ENCODE data around the gene PALM. TPM values are rescaled to one million over a fixed set of nuclear protein-coding genes. Genes with fewer than 3 reads are reported as not detected.

Gene PALM
- total RNA-seq, 1 experiment from 2014 or later = 1.4 TPM

DNA sequence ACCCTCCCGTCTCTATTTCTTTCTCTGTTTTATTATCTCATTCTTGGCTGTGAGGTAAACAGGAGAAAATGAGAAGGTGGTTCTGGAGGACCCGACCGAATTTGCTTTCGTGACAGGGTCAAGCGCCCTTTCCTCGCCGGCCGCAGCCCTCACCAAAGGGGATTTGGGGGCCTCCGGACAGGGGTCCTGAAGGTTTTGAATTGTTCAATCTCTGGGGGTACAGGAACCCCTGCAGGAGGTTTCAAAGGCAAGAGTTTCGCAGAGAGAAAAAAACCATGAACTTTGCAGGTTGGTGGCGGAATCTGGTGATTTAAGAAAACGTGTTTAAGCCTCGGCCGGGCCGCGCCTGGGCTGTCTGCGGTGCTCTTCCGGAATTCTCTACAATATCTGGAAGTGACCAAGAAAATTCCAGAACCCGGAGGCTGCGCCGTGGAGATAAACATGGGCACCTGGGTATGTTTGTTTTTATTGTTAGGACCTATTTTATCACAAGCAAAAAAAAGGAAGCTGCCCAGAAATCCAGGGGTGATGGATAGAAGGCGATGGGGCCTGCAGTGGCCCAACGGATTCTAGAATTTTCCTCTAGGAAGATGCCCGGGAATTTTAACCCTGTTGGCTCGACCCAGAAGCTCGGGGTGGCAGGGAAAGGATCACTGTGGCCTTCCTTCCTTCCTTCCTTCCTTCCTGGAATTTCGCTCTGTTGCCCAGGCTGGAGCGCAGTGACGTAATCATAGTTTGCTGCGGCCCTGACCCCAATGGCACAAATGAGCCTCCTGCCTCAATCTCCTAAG lies 74.3 kb downstream of the PALM start:
- no peak for DNase-seq (ENCODE audit: low read depth)

DNA sequence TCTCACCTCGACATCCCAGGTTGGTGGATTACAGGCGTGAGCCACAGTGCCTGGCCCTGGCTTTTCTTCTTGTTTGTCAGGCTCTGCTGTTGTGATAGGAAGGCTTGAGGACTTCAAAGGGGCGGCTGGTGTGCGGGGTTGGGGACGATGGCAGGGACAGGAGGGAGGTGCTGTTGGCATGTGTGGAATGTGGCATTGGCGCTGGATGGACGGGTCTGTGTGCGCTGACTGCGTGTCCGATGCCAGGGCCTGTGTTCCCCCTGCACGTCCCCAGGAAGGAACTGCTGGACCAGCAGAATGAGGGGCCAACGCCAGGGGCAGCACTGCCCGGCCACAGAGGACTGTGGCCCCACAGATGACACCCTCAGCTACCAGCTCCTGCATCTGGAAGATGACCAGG lies 75.8 kb downstream of the PALM start:
- no peak for DNase-seq (ENCODE audit: low read depth)

- DNase-seq (ENCODE audit: low read depth) = no peak
These were observed 78.8 kb downstream of the PALM start for GRCh38 chr19:787536-787935.

- no peak for DNase-seq (ENCODE audit: low read depth)
These were observed 79.9 kb downstream of the PALM start for GRCh38 chr19:788686-788982.

DNA sequence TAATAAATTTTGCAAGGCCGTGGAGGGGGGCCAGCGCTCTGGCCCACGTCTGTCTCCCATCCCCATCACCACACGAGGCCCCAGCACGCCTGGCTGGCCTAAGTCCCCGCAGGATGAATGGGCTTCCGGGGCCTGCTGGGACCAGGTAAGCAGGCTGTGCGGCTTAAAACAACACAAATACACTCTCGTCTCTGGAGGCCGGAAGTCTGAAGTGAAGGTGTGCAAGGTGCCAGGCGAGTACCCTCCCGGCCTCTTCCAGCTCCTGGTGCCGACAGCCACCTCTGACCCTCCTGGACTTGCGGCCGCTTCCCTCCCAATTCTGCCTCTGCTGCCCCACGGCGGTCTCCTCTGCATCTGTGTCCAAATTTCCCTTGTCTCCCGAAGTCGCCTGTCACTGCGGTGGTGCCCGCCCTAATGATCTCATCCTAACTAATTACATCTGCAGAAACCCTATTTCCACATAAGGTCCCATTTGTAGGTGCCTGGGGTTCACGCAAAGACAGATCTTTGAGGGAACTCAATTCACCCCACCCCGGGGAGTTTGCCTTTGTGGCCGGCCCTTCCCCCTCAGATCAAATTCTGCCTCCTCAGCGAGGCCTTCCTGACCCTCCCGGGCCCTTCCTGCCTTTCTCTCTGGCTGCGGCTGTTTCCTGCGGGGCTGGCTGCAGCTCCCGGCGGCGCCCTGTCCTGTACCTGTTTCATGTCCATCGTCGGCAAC lies 80.4 kb downstream of the PALM start:
- no peak for DNase-seq (ENCODE audit: low read depth)

GRCh38 chr19:789701-790060 lies 80.9 kb downstream of the PALM start:
- DNase-seq (ENCODE audit: low read depth) = no peak

DNA sequence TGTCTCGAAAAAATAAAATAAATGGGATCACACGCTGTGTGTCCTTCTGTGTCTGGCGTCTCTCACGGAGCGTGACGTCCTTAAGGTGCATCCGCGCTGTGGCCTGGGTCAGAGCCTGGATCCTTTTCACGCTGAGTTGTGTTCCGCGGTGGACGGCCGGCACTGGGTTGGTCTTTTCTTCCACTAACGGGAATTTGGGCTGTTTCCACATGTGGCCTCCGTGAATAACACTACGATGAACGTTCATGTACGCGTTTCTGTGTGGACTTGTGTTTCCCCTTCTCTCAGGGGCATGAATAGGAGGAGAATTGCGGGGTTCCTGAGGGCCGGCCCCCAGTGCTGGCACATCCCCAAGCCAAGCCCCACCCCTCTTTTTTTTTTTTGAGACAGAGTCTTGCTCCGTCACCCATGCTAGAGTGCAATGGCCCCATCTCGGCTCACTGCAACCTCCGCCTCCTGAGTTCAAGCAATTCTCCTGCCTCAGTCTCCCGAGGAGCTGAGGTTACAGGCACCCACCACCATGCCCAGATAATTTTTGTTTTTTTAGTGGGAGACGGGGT lies 82.4 kb downstream of the PALM start:
- no peak for DNase-seq (ENCODE audit: low read depth)

DNA sequence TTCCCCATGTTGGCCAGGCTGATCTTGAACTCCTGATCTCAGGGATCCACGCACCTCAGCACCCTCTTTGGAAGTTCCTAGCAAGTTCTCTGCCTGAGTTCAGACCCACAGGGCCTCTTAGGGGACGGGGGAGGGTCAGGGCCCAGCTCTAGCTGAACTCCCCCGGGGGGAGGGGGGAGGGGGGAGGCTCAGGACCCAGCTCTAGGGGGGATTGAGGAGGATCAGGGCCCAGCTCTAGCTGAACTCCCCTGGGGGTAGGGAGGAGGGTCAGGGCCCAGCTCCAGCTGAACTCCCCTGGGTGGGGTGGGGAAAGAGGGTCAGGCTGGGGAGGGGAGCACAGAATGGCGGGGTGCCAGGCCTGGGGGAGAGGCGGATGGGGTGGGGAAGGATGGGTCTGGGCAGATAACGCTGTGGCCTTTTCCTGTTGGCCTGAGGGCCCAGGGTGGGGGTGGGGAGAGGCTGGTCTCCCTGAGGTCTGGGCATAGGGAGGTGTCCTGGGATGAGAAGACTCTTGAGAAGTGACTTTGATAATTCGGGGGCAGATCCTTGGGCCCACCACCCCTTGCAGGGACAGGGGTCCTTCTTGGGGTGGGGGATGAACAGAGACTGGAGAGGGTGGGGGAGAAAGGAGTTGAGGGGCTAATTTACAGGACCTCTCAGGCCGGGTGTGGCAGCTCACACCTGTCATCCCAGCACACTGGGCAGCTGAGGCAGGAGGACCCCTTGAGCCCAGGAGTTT lies 83.0 kb downstream of the PALM start:
- no peak for DNase-seq (ENCODE audit: low read depth)

DNA sequence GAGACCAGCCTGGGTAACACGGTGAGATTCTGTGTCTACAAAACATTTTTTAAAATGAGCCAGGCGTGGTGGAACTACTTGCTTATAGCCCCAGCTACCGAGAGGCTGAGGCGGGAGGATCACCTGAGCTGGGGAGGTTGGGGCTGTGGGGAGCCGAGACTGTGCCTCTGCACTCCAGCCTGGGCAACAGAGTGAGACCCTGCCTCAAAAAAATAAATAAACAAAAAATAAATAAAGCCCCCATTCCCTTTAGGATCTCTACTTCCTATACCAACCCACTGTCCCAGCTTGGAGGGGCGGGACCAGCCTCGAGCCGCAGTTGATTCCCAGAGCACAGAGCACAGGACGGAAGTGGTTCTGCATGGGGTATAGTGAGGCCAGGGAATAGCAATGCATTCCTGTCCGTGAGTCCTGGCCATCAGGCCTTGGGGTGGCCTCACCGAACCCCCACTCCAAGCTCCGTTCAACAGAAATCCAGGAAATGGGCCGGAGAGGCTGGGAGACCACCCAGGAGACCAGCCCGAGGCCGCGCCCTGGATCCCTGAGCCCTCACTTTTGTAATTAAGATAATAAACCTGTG lies 83.7 kb downstream of the PALM start:
- no peak for DNase-seq (ENCODE audit: low read depth)

DNA sequence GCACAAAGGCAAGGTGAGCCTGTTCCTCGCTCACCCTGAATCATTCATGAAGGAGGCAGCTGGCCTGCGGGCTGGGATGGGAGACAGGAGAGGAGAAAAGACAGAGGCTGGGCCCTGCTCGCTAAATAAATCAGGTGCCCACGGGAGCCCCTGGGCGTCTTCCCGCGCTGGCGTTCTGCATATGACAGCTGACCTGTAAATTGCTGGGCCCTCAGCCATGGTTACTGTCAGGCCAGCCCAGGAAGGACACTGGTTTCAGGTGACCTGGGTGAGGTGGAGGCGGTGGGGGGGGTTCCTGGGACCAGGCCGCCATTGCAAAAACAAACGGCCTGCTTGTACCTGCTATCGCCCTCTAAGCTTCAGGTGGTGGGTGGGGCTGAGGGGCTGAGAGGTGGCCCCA lies 85.1 kb downstream of the PALM start:
- DNase-seq (ENCODE audit: low read depth) = no peak

DNA sequence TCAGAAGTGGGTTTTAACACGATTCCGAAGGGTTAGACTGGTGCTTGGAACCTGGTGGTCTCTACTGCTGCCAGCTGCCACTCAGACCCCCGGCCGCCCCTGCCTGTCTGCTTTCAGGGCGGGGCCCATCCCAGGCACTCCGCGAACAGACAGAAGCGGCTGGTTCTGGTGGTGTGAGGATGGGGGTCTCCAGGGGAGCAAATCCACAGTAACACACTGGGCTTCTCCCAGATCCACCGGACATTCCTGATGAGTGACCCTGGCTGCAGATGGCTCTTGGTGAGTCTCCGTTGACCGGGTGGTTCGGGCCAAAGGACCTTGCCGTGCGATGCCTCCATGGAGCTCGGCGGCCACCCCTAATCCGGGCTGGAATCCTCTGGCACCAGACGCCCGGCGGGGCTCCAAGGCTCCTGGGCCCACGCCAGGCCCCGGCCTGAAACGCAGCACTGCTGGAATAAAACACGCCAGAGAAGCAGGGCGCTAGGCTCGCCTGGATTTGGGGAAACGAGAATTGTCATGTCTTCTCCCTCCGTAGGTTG lies 86.4 kb downstream of the PALM start:
- no peak for DNase-seq (ENCODE audit: low read depth)

DNA sequence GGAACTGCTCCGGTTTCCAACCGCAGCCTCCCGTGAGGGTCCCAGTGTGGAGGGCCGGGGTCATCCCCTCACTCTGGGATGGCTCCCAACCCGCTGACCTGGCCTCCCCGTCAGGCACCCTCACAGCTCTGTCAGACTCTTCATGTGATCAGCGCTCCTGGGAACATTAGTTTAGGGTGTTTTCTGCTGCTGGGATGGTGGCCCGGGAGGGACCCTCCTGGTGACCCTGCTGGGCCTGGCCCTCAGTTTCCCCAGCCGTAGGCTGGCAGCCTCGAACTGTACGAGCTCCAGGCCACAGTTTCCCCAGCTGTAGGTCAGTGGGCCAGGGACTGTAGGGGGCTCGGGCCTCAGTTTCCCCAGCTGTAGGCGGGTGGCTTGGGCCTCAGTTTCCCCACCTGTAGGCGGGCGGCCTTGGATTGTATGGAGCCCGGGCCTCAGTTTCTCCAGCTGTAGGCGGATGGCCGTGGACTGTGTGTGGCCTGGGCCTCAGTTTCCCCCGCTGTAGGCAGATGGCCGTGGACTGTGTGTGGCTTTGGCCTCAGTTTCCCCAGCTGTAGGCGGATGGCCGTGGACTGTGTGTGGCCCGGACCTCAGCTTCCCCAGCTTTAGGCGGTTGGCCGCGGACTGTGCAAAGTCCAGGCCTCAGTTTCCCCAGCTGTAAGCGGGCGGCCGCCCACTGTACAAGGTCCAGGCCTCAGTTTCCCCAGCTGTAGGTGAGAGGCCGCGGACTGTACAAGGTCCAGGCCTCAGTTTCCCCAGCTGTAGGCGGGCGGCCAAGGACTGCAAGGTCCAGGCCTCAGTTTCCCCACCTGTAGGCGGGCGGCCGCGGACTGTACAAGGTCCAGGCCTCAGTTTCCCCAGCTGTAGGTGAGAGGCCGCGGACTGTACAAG lies 87.2 kb downstream of the PALM start:
- DNase-seq (ENCODE audit: low read depth) = no peak

DNA sequence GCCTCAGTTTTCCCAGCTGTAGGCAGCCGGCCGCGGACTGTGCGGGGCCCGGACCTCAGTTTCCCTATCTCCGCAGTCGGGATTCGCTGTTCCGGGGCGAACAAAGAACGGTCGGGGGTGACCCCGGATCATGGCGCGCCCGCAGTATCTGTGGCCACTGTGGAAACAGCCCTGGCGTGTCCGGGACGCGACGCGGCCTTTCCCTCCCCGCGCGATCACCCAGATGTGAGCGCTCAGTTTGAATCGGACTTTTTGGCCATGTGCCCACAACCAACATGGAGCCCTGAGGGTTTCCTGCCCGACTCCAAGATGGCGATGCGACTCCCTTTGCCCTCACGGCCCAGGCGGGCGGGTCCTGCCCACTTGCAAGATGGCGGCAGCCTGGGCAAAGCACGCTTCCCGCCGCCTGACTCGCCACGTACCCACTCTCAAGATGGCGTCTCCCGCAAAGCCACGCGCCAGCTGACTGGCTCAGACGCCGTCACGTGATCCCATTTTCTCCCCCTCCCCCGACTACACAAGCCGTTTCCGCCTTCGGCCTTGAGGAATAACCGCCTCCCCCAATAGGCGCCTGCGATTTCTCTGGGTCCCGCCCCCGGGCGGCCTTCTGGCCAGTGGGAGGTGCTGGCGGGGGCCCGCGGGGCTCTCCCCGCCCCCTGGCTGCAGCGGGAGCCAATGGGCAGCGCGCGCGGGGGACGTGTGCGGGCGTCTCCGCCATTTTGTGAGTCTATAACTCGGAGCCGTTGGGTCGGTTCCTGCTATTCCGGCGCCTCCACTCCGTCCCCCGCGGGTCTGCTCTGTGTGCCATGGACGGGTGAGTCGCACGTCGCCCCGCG lies 88.2 kb downstream of the PALM start, which contains the start of gene PTBP1:
PTBP1 (plus strand) TSS at position 761 of the 836 bp plus-strand sequence; CDS start at position 807, 46 bp downstream.
- DNase-seq (ENCODE audit: low read depth) = peak; percentile 100

Other genes with a start within 250 kb of the PALM start
- gene SHC2, start 247.9 kb upstream of the PALM start, total RNA-seq (2014; rRNA removed; shearing (Covaris generic)) = 0.05 TPM in 1 of 2 replicates, not detected in the other
- not detected in 2 replicates for gene MADCAM1, start 212.4 kb upstream of the PALM start, total RNA-seq (2014; rRNA removed; shearing (Covaris generic))
- 43.6 and 43.9 TPM in 2 replicates for gene TPGS1, start 201.4 kb upstream of the PALM start, total RNA-seq (2014; rRNA removed; shearing (Covaris generic))
- gene CDC34, start 177.2 kb upstream of the PALM start, total RNA-seq (2014; rRNA removed; shearing (Covaris generic)) = 50.6 and 57.4 TPM in 2 replicates
- gene GZMM, start 164.9 kb upstream of the PALM start, total RNA-seq (2014; rRNA removed; shearing (Covaris generic)) = 0.84 and 1.6 TPM in 2 replicates
- 961 and 1,106 TPM in 2 replicates for gene BSG, start 136.3 kb upstream of the PALM start, total RNA-seq (2014; rRNA removed; shearing (Covaris generic))
- 0.42 and 1.4 TPM in 2 replicates for gene HCN2, start 119.1 kb upstream of the PALM start, total RNA-seq (2014; rRNA removed; shearing (Covaris generic))
- 16.4 and 25.5 TPM in 2 replicates for gene POLRMT, start 75.4 kb upstream of the PALM start, total RNA-seq (2014; rRNA removed; shearing (Covaris generic))
- not detected in 2 replicates for gene FGF22, start 69.1 kb upstream of the PALM start, total RNA-seq (2014; rRNA removed; shearing (Covaris generic))
- gene RNF126, start 45.7 kb upstream of the PALM start, total RNA-seq (2014; rRNA removed; shearing (Covaris generic)) = 33.6 and 53.8 TPM in 2 replicates
- 29.7 and 59.0 TPM in 2 replicates for gene FSTL3, start 32.5 kb upstream of the PALM start, total RNA-seq (2014; rRNA removed; shearing (Covaris generic))
- gene PRSS57, start 13.5 kb upstream of the PALM start, total RNA-seq (2014; rRNA removed; shearing (Covaris generic)) = not detected in 2 replicates
- 0.37 and 0.79 TPM in 2 replicates for gene MISP, start 42.2 kb downstream of the PALM start, total RNA-seq (2014; rRNA removed; shearing (Covaris generic))
- gene PTBP1, start 88.5 kb downstream of the PALM start, total RNA-seq (2014; rRNA removed; shearing (Covaris generic)) = 184 and 196 TPM in 2 replicates
- 2.3 and 3.8 TPM in 2 replicates for gene PLPPR3, start 113.0 kb downstream of the PALM start, total RNA-seq (2014; rRNA removed; shearing (Covaris generic))
- not detected in 2 replicates for gene AZU1, start 118.9 kb downstream of the PALM start, total RNA-seq (2014; rRNA removed; shearing (Covaris generic))
- gene PRTN3, start 132.1 kb downstream of the PALM start, total RNA-seq (2014; rRNA removed; shearing (Covaris generic)) = not detected in 2 replicates
- gene ELANE, start 143.4 kb downstream of the PALM start, total RNA-seq (2014; rRNA removed; shearing (Covaris generic)) = not detected in 2 replicates
- 0.52 and 0.89 TPM in 2 replicates for gene CFD, start 150.7 kb downstream of the PALM start, total RNA-seq (2014; rRNA removed; shearing (Covaris generic))
- gene MED16, start 184.3 kb downstream of the PALM start, total RNA-seq (2014; rRNA removed; shearing (Covaris generic)) = 22.7 and 32.8 TPM in 2 replicates
- not detected in 2 replicates for gene RNU6-9, start 184.5 kb downstream of the PALM start, total RNA-seq (2014; rRNA removed; shearing (Covaris generic))
- gene R3HDM4, start 204.3 kb downstream of the PALM start, total RNA-seq (2014; rRNA removed; shearing (Covaris generic)) = 30.4 and 37.0 TPM in 2 replicates
- gene KISS1R, start 208.4 kb downstream of the PALM start, total RNA-seq (2014; rRNA removed; shearing (Covaris generic)) = not detected in 2 replicates
- 0.71 and 3.7 TPM in 2 replicates for gene ARID3A, start 217.1 kb downstream of the PALM start, total RNA-seq (2014; rRNA removed; shearing (Covaris generic))

Data from M059J (cell line).